HG03432 (cell line): ENCODE measurements around the gene PRPH.
"Not testable (repeated sequence)": the region's sequence is repeated elsewhere in the genome, so short reads cannot be mapped to it uniquely, and the experiment has no call there.

Source experiments
- ATAC-seq: cut with Tn5 transposase; IDR thresholded peaks from one replicate; pipeline ENCODE4 v1.9.1; 2021; ENCODE audit warnings: mild to moderate bottlenecking, moderate library complexity; ENCODE audit not compliant: unreplicated experiment

Gene PRPH

GRCh38 chr12:49276304-49277290 is 18.4 kb upstream of the PRPH start:
- ATAC-seq, result no peak

- no peak for ATAC-seq
Measured at GRCh38 chr12:49277466-49277865, 17.5 kb upstream of the PRPH start.

- no peak for ATAC-seq
Measured at GRCh38 chr12:49279706-49280159, 15.2 kb upstream of the PRPH start.

DNA sequence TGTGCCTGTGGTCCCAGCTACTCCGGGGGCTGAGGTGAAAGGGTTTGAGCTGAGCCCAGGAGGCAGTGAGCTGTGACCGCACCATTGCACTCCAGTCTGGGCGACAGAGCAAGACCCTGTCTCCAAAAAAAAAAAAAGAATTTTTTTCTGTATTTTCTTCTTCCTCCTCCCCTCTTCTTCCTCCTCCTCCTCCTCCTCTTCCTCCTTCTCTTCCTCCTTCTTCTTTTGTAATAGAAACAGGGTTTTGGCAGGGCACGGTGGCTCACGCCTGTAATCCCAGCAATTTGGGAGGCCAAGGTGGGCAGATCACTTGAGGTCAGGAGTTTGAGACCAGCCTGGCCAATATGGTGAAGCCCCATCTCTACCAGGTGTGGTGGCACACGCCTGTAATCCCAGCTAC is 14.4 kb upstream of the PRPH start:
- not testable (repeated sequence) for ATAC-seq

DNA sequence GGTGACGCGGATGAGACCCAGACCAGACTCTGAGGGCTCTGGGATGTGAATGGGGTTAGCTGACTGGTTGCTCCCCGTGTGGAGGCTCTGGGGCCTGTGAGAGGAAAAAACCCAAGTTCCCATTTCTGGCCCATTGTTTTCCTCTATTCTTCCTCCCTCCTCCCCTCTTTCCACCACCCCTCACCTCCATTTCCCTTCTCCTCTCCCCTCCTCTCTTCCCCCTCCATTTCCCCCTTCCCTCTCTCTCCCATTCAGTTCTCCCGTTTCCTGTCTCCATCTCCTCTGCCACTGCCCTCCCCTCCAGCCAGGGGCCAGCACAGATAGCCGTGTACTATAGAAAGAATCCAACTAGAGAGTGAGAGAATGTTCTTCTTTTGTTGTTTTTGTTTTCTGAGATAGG is 12.6 kb upstream of the PRPH start:
- ATAC-seq, result no peak

GRCh38 chr12:49282740-49283375 is 12.1 kb upstream of the PRPH start:
- ATAC-seq, result not testable (repeated sequence)

- no peak for ATAC-seq
Measured at GRCh38 chr12:49283541-49284429, 11.2 kb upstream of the PRPH start.

GRCh38 chr12:49284672-49285071 is 10.3 kb upstream of the PRPH start:
- ATAC-seq, result no peak

DNA sequence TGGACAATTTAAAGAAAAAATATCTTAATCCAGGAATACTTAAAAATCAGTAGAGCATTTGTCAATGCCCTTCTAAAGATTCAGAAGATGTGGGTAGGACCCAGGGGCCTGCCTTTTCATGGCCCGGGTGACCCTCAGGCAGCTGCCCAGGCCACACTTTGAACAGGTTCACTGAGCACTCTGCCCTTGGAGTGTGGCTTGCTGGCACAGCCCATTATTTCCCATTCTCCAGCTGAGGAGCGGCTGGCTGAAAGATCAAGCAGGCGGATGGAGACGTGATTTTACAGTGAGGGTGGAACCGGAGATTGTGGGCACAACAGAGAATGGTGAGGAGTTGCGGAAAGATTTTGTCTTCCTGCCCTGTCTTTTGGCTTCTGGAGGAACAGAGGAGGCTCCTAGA is 7.1 kb upstream of the PRPH start:
- no peak for ATAC-seq

DNA sequence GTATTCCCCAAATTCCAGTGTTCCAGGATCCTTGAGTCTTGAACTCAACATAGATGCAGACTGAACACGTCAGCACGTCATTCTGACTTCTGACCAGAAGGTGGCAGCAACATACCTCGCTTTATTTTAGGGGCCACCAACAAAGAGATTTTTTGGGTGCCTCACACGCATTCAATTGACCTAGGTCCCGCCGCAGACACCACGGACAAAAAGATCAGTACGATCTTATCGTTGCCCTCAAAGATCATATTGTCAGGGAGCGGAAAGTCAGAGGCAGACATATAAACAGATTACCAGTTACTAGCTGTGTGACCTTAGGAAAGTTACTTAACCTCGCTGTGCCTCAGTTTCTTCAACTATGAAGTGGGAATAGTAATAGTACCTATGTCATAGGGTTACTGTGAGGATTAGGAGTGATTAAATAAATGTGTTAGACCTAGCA is 6.5 kb upstream of the PRPH start:
- no peak for ATAC-seq

- no peak for ATAC-seq
Measured at GRCh38 chr12:49288922-49289555, 5.9 kb upstream of the PRPH start.

DNA sequence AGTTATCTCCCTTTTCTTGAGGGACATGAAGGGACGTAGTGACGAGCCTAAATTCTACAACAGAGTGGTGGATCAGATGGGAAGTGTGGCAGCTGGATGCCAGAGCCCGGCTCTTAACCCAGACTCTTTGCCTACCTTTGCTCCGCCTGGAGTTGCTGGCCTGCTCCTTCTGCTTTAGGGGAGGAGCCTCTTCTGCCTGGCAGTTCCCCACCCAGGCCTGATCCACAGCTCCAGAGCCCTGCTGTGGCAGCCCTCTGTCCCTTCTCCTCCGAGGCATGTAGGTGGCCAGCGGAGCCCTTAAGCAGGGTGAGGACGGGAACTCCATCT is 2.3 kb upstream of the PRPH start:
- ATAC-seq, result no peak

DNA sequence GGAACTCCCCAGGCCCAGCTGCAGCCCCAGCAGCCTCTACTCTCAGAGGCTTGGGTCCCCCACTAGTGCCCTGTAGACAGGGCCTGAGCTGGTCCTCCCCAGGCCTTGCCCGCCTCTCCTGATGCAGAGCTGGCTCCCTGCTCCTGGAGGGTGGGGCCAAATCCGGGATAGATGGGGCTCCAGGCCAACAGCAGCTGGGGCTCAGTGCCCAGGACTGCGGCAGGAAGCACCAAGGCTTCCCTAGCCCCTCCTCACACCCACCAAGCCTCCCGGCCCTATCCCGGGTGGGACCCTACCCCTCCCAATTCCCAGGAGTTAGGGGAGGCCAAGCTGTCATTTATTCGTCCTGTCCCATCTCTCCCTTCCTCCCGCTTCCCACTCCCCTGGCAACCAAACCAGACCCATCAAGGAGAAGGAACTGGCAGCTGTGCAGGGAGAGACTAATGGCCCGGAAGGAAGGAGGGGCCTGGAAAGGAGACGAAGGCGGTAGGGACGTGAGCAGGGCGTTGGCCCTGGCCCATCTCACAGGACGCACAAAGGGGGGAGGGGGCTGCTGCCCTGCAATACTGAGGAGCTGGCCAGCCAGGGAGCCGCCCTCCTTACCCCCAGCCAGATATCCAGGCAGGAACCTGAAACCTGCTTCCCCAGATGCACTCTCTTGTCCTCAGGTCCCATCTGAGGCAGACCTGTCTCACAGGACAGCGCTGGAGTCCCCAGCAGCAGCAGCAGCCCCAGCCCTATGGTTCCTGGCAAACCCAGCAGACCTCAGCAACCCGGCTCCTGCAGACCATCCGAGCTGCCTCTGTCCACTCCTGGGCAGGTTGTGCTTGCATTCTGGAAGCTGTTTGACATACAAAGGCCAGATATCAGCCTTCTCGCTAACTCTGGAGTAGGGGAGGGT is 1.6 kb upstream of the PRPH start:
- no peak for ATAC-seq

DNA sequence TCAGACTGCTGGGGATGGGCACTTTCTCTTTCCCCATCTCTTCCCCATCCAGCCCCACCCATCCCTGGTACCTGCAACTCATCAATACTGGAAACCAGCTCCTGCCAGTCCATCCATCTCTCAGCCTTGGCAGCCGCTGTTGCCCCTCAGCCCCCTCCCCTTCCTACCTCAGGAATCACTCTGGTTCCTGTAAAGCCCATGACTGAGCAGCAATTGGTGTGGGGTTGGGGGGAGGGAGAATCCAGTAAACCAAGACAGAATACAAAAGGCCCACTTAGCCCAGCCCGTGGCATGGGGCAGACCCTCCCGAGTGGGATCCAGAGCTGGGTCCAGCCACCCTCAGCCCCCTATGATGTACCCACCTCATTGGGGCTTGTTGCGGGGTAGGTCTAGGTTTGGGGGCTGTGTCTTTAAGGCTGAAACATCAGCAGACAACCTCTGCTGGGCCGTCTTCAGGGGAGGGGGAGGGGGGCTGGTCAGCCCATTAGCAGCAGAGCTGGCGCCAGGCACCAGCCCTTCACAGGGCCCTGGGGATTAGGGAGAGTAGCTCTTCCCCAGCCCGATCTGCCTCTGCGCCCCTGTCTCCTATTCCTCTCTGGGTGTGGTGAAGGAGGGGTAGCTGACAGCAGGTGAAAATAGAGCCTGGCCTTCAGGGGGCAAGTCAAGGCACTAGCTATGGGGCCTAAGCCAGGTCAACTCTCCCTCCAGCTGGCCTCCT is 702 bp upstream of the PRPH start:
- no peak for ATAC-seq

GRCh38 chr12:49294804-49295081 is 204 bp upstream of the PRPH start:
- no peak for ATAC-seq

DNA sequence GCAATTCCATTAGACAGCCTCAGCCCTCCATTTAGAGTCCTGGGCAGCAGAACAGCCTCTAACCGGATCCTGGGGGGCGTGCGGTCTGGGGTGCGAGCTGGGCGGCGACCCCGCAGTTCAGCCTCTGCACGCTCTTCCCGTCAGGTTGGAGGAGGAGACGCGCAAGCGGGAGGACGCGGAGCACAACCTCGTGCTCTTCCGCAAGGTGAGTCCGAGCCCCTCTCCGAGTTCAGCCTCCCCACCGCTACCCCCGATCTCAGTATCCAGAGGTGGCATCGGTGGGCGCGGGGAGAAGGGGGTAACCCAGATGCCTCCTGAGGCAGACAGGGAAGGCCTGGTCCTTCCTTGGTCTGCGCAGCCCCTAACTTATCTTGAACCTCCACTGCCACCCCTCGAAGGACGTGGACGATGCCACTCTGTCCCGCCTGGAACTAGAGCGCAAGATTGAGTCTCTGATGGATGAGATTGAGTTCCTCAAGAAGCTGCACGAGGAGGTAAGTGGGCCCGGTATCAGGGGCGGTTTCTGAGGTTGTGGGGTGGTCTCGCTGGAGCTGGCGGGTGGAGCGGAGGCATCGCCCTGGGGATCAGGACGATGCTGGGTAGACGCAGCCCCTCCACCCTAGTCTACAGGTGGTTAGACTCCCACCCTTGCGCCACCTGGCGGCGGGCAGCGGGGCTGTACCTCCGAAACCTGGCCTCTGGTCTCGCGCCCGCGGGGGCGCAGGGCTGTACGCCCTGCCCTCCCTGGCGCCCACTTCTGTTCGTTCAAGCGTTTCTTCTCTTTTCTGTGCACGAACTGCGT is 1.3 kb downstream of the PRPH start:
- ATAC-seq, result peak; percentile 55

DNA sequence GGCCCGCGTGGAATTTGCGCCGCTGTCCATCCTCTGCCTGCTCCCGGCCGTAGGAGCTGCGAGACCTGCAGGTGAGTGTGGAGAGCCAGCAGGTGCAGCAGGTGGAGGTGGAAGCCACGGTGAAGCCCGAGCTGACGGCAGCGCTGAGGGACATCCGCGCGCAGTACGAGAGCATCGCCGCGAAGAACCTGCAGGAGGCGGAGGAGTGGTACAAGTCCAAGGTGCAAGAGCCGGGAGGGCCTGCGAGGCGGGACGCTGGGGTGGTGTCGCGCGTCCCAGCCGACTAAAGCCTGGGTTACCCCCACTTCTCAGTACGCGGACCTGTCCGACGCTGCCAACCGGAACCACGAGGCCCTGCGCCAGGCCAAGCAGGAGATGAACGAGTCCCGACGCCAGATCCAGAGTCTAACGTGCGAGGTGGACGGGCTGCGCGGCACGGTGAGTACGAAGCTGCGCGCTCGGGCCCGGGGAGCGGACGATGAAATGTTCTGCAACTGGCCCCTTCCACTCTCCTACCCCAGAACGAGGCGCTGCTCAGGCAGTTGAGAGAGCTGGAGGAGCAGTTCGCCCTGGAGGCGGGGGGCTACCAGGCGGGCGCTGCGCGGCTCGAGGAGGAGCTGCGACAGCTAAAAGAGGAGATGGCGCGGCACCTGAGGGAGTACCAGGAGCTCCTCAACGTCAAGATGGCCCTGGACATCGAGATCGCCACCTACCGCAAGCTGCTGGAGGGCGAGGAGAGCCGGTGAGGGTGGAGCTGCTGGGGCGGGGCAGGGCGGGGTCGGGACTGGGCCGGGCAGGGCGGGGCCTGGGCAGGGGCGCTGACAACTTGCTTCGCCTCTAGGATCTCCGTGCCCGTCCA is 2.1 kb downstream of the PRPH start:
- no peak for ATAC-seq

- no peak for ATAC-seq
Measured at GRCh38 chr12:49297695-49298060, 2.7 kb downstream of the PRPH start.
